H9 (cell line): Measurements from ENCODE around the gene SULT2B1. TPM values are rescaled to one million over a fixed set of nuclear protein-coding genes. Genes with fewer than 3 reads are reported as not detected.

Source experiments
- DNase-seq: peaks from one replicate; pipeline ENCODE4 v3.0.0-alpha.2; 2017
- H2AFZ ChIP-seq: one replicate; pipeline ENCODE4 v1.6.1; 2013; ENCODE audit warnings: mild to moderate bottlenecking, low read length, control low read depth, moderate library complexity
- H2AK5ac ChIP-seq: 2 replicates; pipeline ENCODE4 v1.6.1; 2013; ENCODE audit warnings: low read length, control low read depth, mixed read lengths; ENCODE audit not compliant: insufficient read length
- H2BK120ac ChIP-seq: one replicate; pipeline ENCODE4 v1.6.1; 2013; ENCODE audit warnings: low read depth, mild to moderate bottlenecking, low read length, control low read depth, inconsistent platforms; ENCODE audit not compliant: poor library complexity, severe bottlenecking
- H2BK12ac ChIP-seq: 2 replicates; pipeline ENCODE4 v1.6.1; 2013; ENCODE audit warnings: low read length, control low read depth, mixed read lengths, low read depth; ENCODE audit not compliant: insufficient read length
- H2BK15ac ChIP-seq: 2 replicates; pipeline ENCODE4 v1.6.1; 2013; ENCODE audit warnings: low read depth, low read length, control low read depth
- H2BK20ac ChIP-seq: one replicate; pipeline ENCODE4 v1.6.1; 2013; ENCODE audit warnings: low read depth, mild to moderate bottlenecking, low read length, control low read depth, inconsistent platforms; ENCODE audit not compliant: poor library complexity, severe bottlenecking
- H2BK5ac ChIP-seq: 2 replicates; pipeline ENCODE4 v1.6.1; 2013; ENCODE audit warnings: low read length, control low read depth, mixed read lengths; ENCODE audit not compliant: insufficient read length
- H3K14ac ChIP-seq: 2 replicates; pipeline ENCODE4 v1.6.1; 2013; ENCODE audit warnings: low read length, control low read depth; ENCODE audit not compliant: insufficient read depth
- H3K18ac ChIP-seq: 2 replicates; pipeline ENCODE4 v1.6.1; 2013; ENCODE audit warnings: low read depth, mild to moderate bottlenecking, mixed read lengths, low read length, control low read depth; ENCODE audit not compliant: insufficient read length
- H3K23ac ChIP-seq: 2 replicates; pipeline ENCODE4 v1.6.1; 2013; ENCODE audit warnings: low read length, control low read depth, mixed read lengths, low read depth; ENCODE audit not compliant: insufficient read length
- H3K23me2 ChIP-seq: 2 replicates; pipeline ENCODE4 v1.6.1; 2013; ENCODE audit warnings: low read depth, mild to moderate bottlenecking, mixed read lengths, low read length, control low read depth; ENCODE audit not compliant: insufficient read length, poor library complexity, severe bottlenecking
- H3K27ac ChIP-seq: 2 replicates; pipeline ENCODE4 v1.5.1; 2013; ENCODE audit warnings: low read length, control low read depth, mixed read lengths, low read depth; ENCODE audit not compliant: insufficient read length
- H3K27me3 ChIP-seq: 2 replicates; pipeline ENCODE4 v1.6.1; 2013; ENCODE audit warnings: low read length, control low read depth, inconsistent platforms; ENCODE audit not compliant: insufficient read depth
- H3K4ac ChIP-seq: 2 replicates; pipeline ENCODE4 v1.6.1; 2013; ENCODE audit warnings: low read depth, mild to moderate bottlenecking, control low read depth, inconsistent platforms, low read length, moderate library complexity
- H3K4me1 ChIP-seq: 2 replicates; pipeline ENCODE4 v1.6.1; 2013; ENCODE audit warnings: low read length, control low read depth, inconsistent platforms; ENCODE audit not compliant: insufficient read depth
- H3K4me2 ChIP-seq: 2 replicates; pipeline ENCODE4 v1.6.1; 2013; ENCODE audit warnings: low read length, control low read depth, mixed read lengths; ENCODE audit not compliant: insufficient read length, insufficient read depth
- H3K56ac ChIP-seq: 2 replicates; pipeline ENCODE4 v1.6.1; 2013; ENCODE audit warnings: low read depth, mild to moderate bottlenecking, mixed read lengths, low read length, control low read depth; ENCODE audit not compliant: insufficient read length
- H3K79me1 ChIP-seq: 2 replicates; pipeline ENCODE4 v1.6.1; 2013; ENCODE audit warnings: low read depth, mild to moderate bottlenecking, moderate library complexity, low read length, control low read depth, inconsistent platforms; ENCODE audit not compliant: insufficient read depth, poor library complexity, severe bottlenecking
- H3K79me2 ChIP-seq: 2 replicates; pipeline ENCODE4 v1.6.1; 2013; ENCODE audit warnings: low read length, control low read depth, inconsistent platforms; ENCODE audit not compliant: insufficient read depth
- H3K9ac ChIP-seq: 2 replicates; pipeline ENCODE4 v1.6.1; 2013; ENCODE audit warnings: low read length, control low read depth, mixed read lengths; ENCODE audit not compliant: insufficient read length; ENCODE audit errors: extremely low read depth
- H3K9me3 ChIP-seq: one replicate; pipeline ENCODE4 v1.6.1; 2013; ENCODE audit warnings: low read depth, low read length, inconsistent platforms; ENCODE audit not compliant: control insufficient read depth
- H3T11ph ChIP-seq: one replicate; pipeline ENCODE4 v1.6.1; 2013; ENCODE audit warnings: mild to moderate bottlenecking, low read length, control low read depth, inconsistent platforms
- H4K20me1 ChIP-seq: one replicate; pipeline ENCODE4 v1.6.1; 2013; ENCODE audit not compliant: control insufficient read depth, insufficient read length, insufficient read depth
- H4K5ac ChIP-seq: 2 replicates; pipeline ENCODE4 v1.6.1; 2013; ENCODE audit warnings: low read depth, mild to moderate bottlenecking, mixed read lengths, low read length, control low read depth; ENCODE audit not compliant: insufficient read length
- H4K8ac ChIP-seq: replicated peaks from 2 replicates; pipeline ENCODE4 v1.6.1; 2013; ENCODE audit warnings: low read length, control low read depth, mixed read lengths, low read depth; ENCODE audit not compliant: insufficient read length
- H4K91ac ChIP-seq: 2 replicates; pipeline ENCODE4 v1.6.1; 2013; ENCODE audit warnings: low read depth, mild to moderate bottlenecking, moderate library complexity, mixed read lengths, low read length, control low read depth; ENCODE audit not compliant: insufficient read length
- H3K27ac Mint-ChIP-seq, 3 experiments: 2 replicates in 2 of 3; 3 replicates in 1 of 3; pipeline ENCODE4 v1.8.0; 2020 to 2021; ENCODE audit warnings: mixed read lengths in 3 of 3, mild to moderate bottlenecking in 1 of 3, moderate library complexity in 1 of 3
- H3K27me3 Mint-ChIP-seq: 2 replicates; pipeline ENCODE4 v1.8.0; 2021; ENCODE audit warnings: low read depth, mild to moderate bottlenecking, moderate library complexity, mixed read lengths
- H3K36me3 Mint-ChIP-seq, 3 experiments: 2 replicates in 2 of 3; 3 replicates in 1 of 3; pipeline ENCODE4 v1.8.0; 2020 to 2021; ENCODE audit warnings: low read depth in 3 of 3, mixed read lengths in 3 of 3; ENCODE audit not compliant: insufficient read depth in 1 of 3
- H3K4me1 Mint-ChIP-seq, 2 experiments: 2 replicates each; pipeline ENCODE4 v1.8.0; 2020; ENCODE audit warnings: mixed read lengths in 2 of 2
- H3K4me3 Mint-ChIP-seq, 2 experiments: 2 replicates in 1 of 2; 3 replicates in 1 of 2; pipeline ENCODE4 v1.8.0; 2020 to 2021; ENCODE audit warnings: mild to moderate bottlenecking in 2 of 2, mixed read lengths in 2 of 2, moderate library complexity in 1 of 2
- H3K9me3 Mint-ChIP-seq, 2 experiments: 2 replicates in 1 of 2; 3 replicates in 1 of 2; pipeline ENCODE4 v1.8.0; 2020; ENCODE audit warnings: mild to moderate bottlenecking in 2 of 2, mixed read lengths in 2 of 2, moderate library complexity in 1 of 2
- CTCF ChIP-seq: fragments of 200-600 bp; sonication (generic); conservative IDR thresholded peaks from 3 replicates; pipeline ENCODE4 v1.8.0; 2021; ENCODE audit warnings: antibody characterized with exemption, mild to moderate bottlenecking
- total RNA-seq: library from RNA; stranded (reverse); gene quantifications from 2 replicates; pipeline ENCODE4 v1.2.1, GENCODE V29; 2021

Gene SULT2B1
- total RNA-seq, 1 experiment from 2014 or later = 1.7 TPM

- H3K4me1 Mint-ChIP-seq = peaks cover 24 to 44% of the 10 kb centered on the region in 2 experiments
- no peak overlapping the region for H3K27ac ChIP-seq
- no peak for DNase-seq
Observed at GRCh38 chr19:48632692-48633147, 80.7 kb downstream of the SULT2B1 start.

More at GRCh38 chr19:48632692-48633147, 80.7 kb downstream of the SULT2B1 start:
- no peak overlapping the region for H2BK20ac ChIP-seq
- no peak overlapping the region for H4K91ac ChIP-seq
- no peaks in the 10 kb centered on the region for H3K79me1 ChIP-seq
- H3T11ph ChIP-seq = no peak overlapping the region
- H4K5ac ChIP-seq = no peak overlapping the region
- H2AK5ac ChIP-seq = no peak overlapping the region
- no peak for TF ChIP-seq CTCF
- H2BK12ac ChIP-seq = no peak overlapping the region
- no peak overlapping the region for H3K23ac ChIP-seq
- no peak overlapping the region; a peak in 1 of 7 replicates for H3K27ac Mint-ChIP-seq
- H3K14ac ChIP-seq = no peak overlapping the region
- H2BK120ac ChIP-seq = no peak overlapping the region
- H3K4me1 ChIP-seq = peaks cover 7% of the 10 kb centered on the region; the same call in 1 of the 2 replicates
- H3K9ac ChIP-seq = no peak overlapping the region
- peaks cover 3 to 21% (median 14%) of the 10 kb centered on the region in 3 experiments; a peak in 6 of 7 replicates for H3K36me3 Mint-ChIP-seq
- no peaks in the 10 kb centered on the region; the same call in 1 of the 2 replicates for H3K27me3 ChIP-seq
- no peaks in the 10 kb centered on the region for H3K79me2 ChIP-seq
- H3K4me3 Mint-ChIP-seq = no peak overlapping the region; a peak in 1 of 5 replicates
- H2AFZ ChIP-seq = no peak overlapping the region
- no peak overlapping the region for H3K18ac ChIP-seq
- peaks cover 4% of the 10 kb centered on the region for H3K27me3 Mint-ChIP-seq
- no peak overlapping the region for H3K4ac ChIP-seq
- H4K8ac ChIP-seq = no peak overlapping the region
- H3K9me3 ChIP-seq = no peaks in the 10 kb centered on the region
- no peak overlapping the region for H3K4me2 ChIP-seq
- H3K9me3 Mint-ChIP-seq = no peaks in the 10 kb centered on the region
- no peak overlapping the region for H2BK5ac ChIP-seq
- peaks cover 32% of the 10 kb centered on the region for H3K23me2 ChIP-seq
- no peak overlapping the region for H2BK15ac ChIP-seq
- H3K56ac ChIP-seq = no peak overlapping the region
- no peaks in the 10 kb centered on the region for H4K20me1 ChIP-seq
